Measurements from ENCODE around the gene CSNK1G1. TPM values are rescaled to one million over a fixed set of nuclear protein-coding genes. Genes with fewer than 3 reads are reported as not detected.

The CSNK1G1 gene
- total RNA-seq, 4 donors from 2014 or later, result 19.1 to 50.0 (median 21.3) TPM

GRCh38 chr15:64156652-64157331, 199.2 kb downstream of the CSNK1G1 start:
- intact Hi-C loops (cut with DNase I), result no loop called here
- H3K4me3 ChIP-seq (replicated peaks in 1 of 3), result no peak overlapping the region
- WGBS, 2 donors, result 91% methylated on average over 16 of the region's 16 CpGs
- DNase-seq, result peak in 1 of 2 donors; percentile 9
- no peak overlapping the region for H3K27ac ChIP-seq
- TF ChIP-seq POLR2A (IDR thresholded peaks at IDR 0.05) (peak in 1 of 2 donors; percentile 4), CTCF (IDR thresholded peaks at IDR 0.05) (no peak)
- H3K4me1 ChIP-seq, result peaks cover 35 to 57% of the 10 kb centered on the region in 2 donors
- H3K36me3 ChIP-seq, result peaks cover 71% of the 10 kb centered on the region in 2 donors
- H3K27me3 ChIP-seq, result no peaks in the 10 kb centered on the region
- no peaks in the 10 kb centered on the region for H3K9me3 ChIP-seq

- peaks cover 67 to 68% of the 10 kb centered on the region in 2 donors for H3K36me3 ChIP-seq
- WGBS, 2 donors, result 93 to 94% methylated on average over 15 of the region's 15 CpGs
- no peaks in the 10 kb centered on the region for H3K9me3 ChIP-seq
- H3K4me1 ChIP-seq, result peaks cover 27 to 52% of the 10 kb centered on the region in 2 donors
- no peak for DNase-seq
- H3K4me3 ChIP-seq (replicated peaks in 1 of 3), result no peak overlapping the region
- H3K27me3 ChIP-seq, result no peaks in the 10 kb centered on the region
- intact Hi-C loops (cut with DNase I), result no loop called here
- TF ChIP-seq CTCF (IDR thresholded peaks at IDR 0.05) (no peak), POLR2A (IDR thresholded peaks at IDR 0.05) (no peak)
- H3K27ac ChIP-seq, result no peak overlapping the region
These were observed 199.9 kb downstream of the CSNK1G1 start for GRCh38 chr15:64155802-64156651.

GRCh38 chr15:64153480-64154367, 202.2 kb downstream of the CSNK1G1 start:
- Histone ChIP-seq H3K36me3 (peaks cover 45 to 46% of the 10 kb centered on the region in 2 donors), H3K4me1 (peaks cover 12 to 39% of the 10 kb centered on the region in 2 donors), H3K4me3 (replicated peaks in 1 of 3) (peak overlapping the region in 2 of 3 donors; percentile 69 to 93), H3K27me3 (no peaks in the 10 kb centered on the region), H3K9me3 (no peaks in the 10 kb centered on the region), H3K27ac (peak overlapping the region; percentile 69 to 88 (median 87))
- TF ChIP-seq POLR2A (IDR thresholded peaks at IDR 0.05) (peak in 1 of 2 donors; percentile 44), CTCF (IDR thresholded peaks at IDR 0.05) (peak; percentile 92 to 99 (median 96))
- DNase-seq, result peak; percentile 90 to 94
- intact Hi-C loops (cut with DNase I), result loop anchor here (5.0 kb wide), 1 partner anchor 56 kb away; the partner anchor contains the start of gene SNX1
- WGBS, 2 donors, result 23 to 25% methylated on average over 9 to 12 of the region's 12 CpGs

- no peaks in the 10 kb centered on the region for H3K27me3 ChIP-seq
- H3K9me3 ChIP-seq, result no peaks in the 10 kb centered on the region
- peak overlapping the region; percentile 69 to 88 (median 87) for H3K27ac ChIP-seq
- 39 to 48% methylated on average over 11 to 18 of the region's 27 CpGs for WGBS, 2 donors
- peaks cover 35 to 36% of the 10 kb centered on the region in 2 donors for H3K36me3 ChIP-seq
- peak; percentile 58 to 64 for DNase-seq
- H3K4me1 ChIP-seq, result peaks cover 8 to 32% of the 10 kb centered on the region in 2 donors
- no peak for TF ChIP-seq CTCF (IDR thresholded peaks at IDR 0.05)
- no peak for TF ChIP-seq POLR2A (IDR thresholded peaks at IDR 0.05)
- intact Hi-C loops (cut with DNase I), result loop anchor here (5.0 kb wide), 1 partner anchor 55 kb away; the partner anchor contains the start of gene SNX1
- peak overlapping the region; percentile 61 to 93 (median 69) for H3K4me3 ChIP-seq (replicated peaks in 1 of 3)
These were observed 203.2 kb downstream of the CSNK1G1 start for GRCh38 chr15:64152507-64153387.
